SK-N-MC (cell line): ENCODE data around the gene GTF2IRD1.
A peak's percentile ranks its signal among the peaks of the same experiment; 100 is the strongest.
"Not testable (repeated sequence)": the region's sequence is repeated elsewhere in the genome, so short reads cannot be mapped to it uniquely, and the experiment has no call there.

Experiments
- DNase-seq: peaks from one replicate; pipeline ENCODE4 v3.0.0-alpha.2; 2011; ENCODE audit warnings: low read depth, low spot score
- H3K27ac ChIP-seq: fragments of 200-600 bp; sonication (generic); 2 replicates; pipeline ENCODE4 v1.5.1; 2016; ENCODE audit warnings: mixed run types
- H3K36me3 ChIP-seq: fragments of 200-600 bp; sonication (generic); 2 replicates; pipeline ENCODE4 v1.6.1; 2017; ENCODE audit warnings: antibody characterized with exemption, low read length, mixed read lengths; ENCODE audit not compliant: insufficient read depth
- H3K4me3 ChIP-seq: fragments of 200-600 bp; sonication (generic); 2 replicates; pipeline ENCODE4 v1.5.1; 2016
- H3K9ac ChIP-seq: fragments of 200-600 bp; sonication (generic); 2 replicates; pipeline ENCODE4 v1.8.0; 2017; ENCODE audit warnings: mixed run types, mixed read lengths; ENCODE audit not compliant: insufficient read length
- H3K9me3 ChIP-seq: fragments of 200-600 bp; sonication (generic); 2 replicates; pipeline ENCODE4 v1.6.1; 2017; ENCODE audit warnings: low read depth, mild to moderate bottlenecking, antibody characterized with exemption, low read length, moderate library complexity, mixed read lengths
- EZH2 ChIP-seq: fragments of 200-600 bp; sonication (generic); IDR thresholded peaks from one replicate; pipeline ENCODE4 v1.6.1; 2017; ENCODE audit warnings: antibody characterized with exemption
- FOXP2 ChIP-seq: optimal IDR thresholded peaks from 2 replicates; pipeline ENCODE3; 2011; ENCODE audit warnings: mild to moderate bottlenecking, moderate library complexity; ENCODE audit not compliant: insufficient read depth; ENCODE audit errors: extremely low read length, control extremely low read depth
- POLR2AphosphoS5 ChIP-seq: IDR thresholded peaks from 2 replicates; pipeline ENCODE4 v1.6.1; 2012; ENCODE audit warnings: mild to moderate bottlenecking, low read depth, low read length, borderline replicate concordance

The GTF2IRD1 gene

GRCh38 chr7:74560086-74560719, 106.5 kb downstream of the GTF2IRD1 start:
- no peak for DNase-seq
- Histone ChIP-seq H3K4me3 (no peak overlapping the region), H3K36me3 (peaks cover 33% of the 10 kb centered on the region), H3K9me3 (no peaks in the 10 kb centered on the region), H3K9ac (no peak overlapping the region), H3K27ac (no peak overlapping the region)
- no peak for TF ChIP-seq POLR2AphosphoS5
- no peak for TF ChIP-seq EZH2
- TF ChIP-seq FOXP2 = no peak

GRCh38 chr7:74561898-74562613, 108.3 kb downstream of the GTF2IRD1 start:
- no peak for DNase-seq
- peaks cover 38% of the 10 kb centered on the region for H3K36me3 ChIP-seq
- TF ChIP-seq POLR2AphosphoS5 (no peak), EZH2 (no peak), FOXP2 (no peak)
- H3K4me3 ChIP-seq = no peak overlapping the region
- no peak overlapping the region for H3K27ac ChIP-seq
- H3K9ac ChIP-seq = no peak overlapping the region
- no peaks in the 10 kb centered on the region for H3K9me3 ChIP-seq

DNA sequence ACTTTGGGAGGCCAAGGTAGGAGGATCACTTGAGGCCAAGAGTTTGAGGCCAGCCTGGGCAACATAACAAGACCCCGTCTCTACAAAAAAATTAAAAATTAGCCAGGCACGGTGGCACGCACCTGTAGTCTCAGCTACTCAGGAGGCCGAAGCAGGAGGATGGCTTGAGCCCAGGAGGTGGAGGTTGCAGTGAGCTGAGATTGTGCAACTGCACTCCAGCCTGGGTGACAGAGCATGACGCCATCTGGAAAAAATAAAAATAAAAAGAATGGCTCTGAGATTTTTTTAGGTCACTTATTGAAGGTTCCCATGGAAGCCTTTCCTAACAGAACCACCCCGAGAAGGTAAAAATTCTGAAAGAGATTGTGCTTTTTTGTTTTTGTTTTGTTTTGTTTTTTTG, 109.9 kb downstream of the GTF2IRD1 start:
- H3K27ac ChIP-seq, H3K9ac ChIP-seq: not testable (repeated sequence)

GRCh38 chr7:74567318-74567668, 113.6 kb downstream of the GTF2IRD1 start:
- no peak for DNase-seq
- TF ChIP-seq EZH2 (no peak), POLR2AphosphoS5 (no peak), FOXP2 (no peak)
- Histone ChIP-seq H3K4me3 (no peak overlapping the region), H3K36me3 (peaks cover 14% of the 10 kb centered on the region; the same call in 1 of the 2 replicates), H3K9ac (no peak overlapping the region), H3K9me3 (no peaks in the 10 kb centered on the region), H3K27ac (no peak overlapping the region)

More for the DNA sequence above, 109.9 kb downstream of the GTF2IRD1 start:
- H3K4me3 ChIP-seq, DNase-seq, H3K9me3 ChIP-seq: not testable (repeated sequence)
- peaks cover 27% of the 10 kb centered on the region for H3K36me3 ChIP-seq

GRCh38 chr7:74568658-74569057, 115.0 kb downstream of the GTF2IRD1 start:
- Histone ChIP-seq H3K9ac (no peak overlapping the region), H3K36me3 (peaks cover 7% of the 10 kb centered on the region; the same call in 1 of the 2 replicates), H3K27ac (no peak overlapping the region), H3K4me3 (no peak overlapping the region), H3K9me3 (no peaks in the 10 kb centered on the region)
- TF ChIP-seq POLR2AphosphoS5 (no peak), EZH2 (no peak), FOXP2 (no peak)
- DNase-seq = no peak

GRCh38 chr7:74569501-74570075, 115.9 kb downstream of the GTF2IRD1 start:
- H3K9ac ChIP-seq = no peak overlapping the region
- no peak overlapping the region for H3K4me3 ChIP-seq
- no peaks in the 10 kb centered on the region for H3K9me3 ChIP-seq
- TF ChIP-seq POLR2AphosphoS5 = peak; percentile 21; the same call in 1 of the 2 replicates
- TF ChIP-seq FOXP2 = no peak
- no peak for TF ChIP-seq EZH2
- DNase-seq = no peak
- H3K27ac ChIP-seq = peak overlapping the region; percentile 2; the same call in 1 of the 2 replicates
- H3K36me3 ChIP-seq = peaks cover 7% of the 10 kb centered on the region; the same call in 1 of the 2 replicates

DNA sequence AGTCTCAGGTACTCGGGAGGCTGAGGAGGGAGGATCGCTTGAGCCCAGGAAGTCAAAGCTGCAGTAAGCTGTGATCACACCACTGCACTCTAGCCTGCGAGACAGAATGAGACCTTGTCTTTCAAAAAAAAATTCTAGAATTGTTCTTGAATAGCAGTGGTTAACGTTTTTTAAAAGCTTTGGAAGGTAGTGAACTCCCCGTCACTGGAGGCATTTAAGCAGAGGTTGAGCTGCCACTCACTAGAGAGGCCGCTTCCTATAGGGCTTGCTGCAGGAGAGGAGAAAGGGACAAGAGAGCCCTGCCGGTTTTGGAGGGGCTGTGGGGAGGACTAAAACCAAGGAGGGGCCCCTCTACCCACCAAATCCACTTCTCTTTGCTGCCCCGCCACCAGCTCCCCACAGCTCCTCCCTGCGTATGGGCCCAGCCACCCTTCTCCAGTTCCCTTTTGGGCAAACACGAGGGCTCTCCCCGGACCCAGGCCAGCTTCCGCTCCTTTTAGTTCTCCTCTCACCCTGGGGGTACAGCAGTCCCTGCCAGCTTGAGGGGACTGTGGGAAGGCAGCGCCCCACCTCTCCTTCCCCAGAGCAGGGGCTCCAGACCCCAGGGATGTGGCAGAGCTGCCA, 116.9 kb downstream of the GTF2IRD1 start:
- Histone ChIP-seq H3K27ac (no peak overlapping the region), H3K4me3 (no peak overlapping the region), H3K9ac (no peak overlapping the region), H3K9me3 (no peaks in the 10 kb centered on the region), H3K36me3 (peaks cover 7% of the 10 kb centered on the region; the same call in 1 of the 2 replicates)
- TF ChIP-seq POLR2AphosphoS5 (no peak), FOXP2 (no peak), EZH2 (no peak)
- DNase-seq = no peak

DNA sequence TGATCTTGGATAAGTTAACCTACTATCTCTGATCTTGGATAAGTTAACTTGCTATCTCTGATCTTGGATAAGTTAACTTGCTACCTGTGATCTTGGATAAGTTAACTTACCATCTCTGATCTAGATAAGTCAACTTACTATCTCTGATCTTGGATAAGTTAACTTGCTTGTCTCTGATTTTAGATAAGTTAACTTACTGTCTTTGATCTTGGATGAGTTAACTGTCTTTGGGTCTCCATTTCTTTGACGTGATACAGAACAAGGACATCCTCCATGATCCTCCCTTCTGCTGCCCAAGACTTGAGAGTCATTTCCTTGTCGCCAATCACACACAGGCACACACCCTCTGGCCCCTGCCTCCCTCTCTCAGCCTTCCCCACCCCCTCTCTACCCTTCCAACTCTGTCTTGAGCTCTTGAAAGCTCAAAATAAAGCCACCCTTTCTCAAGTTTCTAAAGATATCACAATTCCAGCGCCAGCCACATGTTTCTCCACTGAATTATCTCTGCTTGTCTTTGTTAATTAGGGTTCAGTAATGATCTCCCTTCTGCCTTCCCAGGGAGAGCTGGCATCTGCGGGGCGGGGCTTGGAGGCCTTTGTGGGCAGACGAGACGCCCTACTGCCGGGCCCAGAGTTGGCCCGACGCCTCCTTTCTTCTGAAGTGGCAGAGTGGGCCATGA, 118.7 kb downstream of the GTF2IRD1 start:
- Histone ChIP-seq H3K9ac (no peak overlapping the region), H3K27ac (peak overlapping the region; percentile 57), H3K9me3 (no peaks in the 10 kb centered on the region), H3K36me3 (no peaks in the 10 kb centered on the region; the same call in 1 of the 2 replicates), H3K4me3 (no peak overlapping the region)
- no peak for TF ChIP-seq FOXP2
- no peak for TF ChIP-seq POLR2AphosphoS5
- no peak for TF ChIP-seq EZH2
- no peak for DNase-seq
